CD4-positive, alpha-beta T cell treated with Interleukin-10 for 1 hour (primary cell): ENCODE measurements around the gene OMA1.
"Not testable (repeated sequence)": the region's sequence is repeated elsewhere in the genome, so short reads cannot be mapped to it uniquely, and the experiment has no call there.

Experiments
- DNase-seq: peaks from one replicate; pipeline ENCODE4 v3.0.0-alpha.2; 2020

OMA1 gene

GRCh38 chr1:58546520-58547308 is at the start of gene OMA1:
TSS of gene OMA1 (minus strand) at chr1:58546726. CDS start at chr1:58539294, 7,432 bp downstream.
- peak; percentile 98 for DNase-seq

DNA sequence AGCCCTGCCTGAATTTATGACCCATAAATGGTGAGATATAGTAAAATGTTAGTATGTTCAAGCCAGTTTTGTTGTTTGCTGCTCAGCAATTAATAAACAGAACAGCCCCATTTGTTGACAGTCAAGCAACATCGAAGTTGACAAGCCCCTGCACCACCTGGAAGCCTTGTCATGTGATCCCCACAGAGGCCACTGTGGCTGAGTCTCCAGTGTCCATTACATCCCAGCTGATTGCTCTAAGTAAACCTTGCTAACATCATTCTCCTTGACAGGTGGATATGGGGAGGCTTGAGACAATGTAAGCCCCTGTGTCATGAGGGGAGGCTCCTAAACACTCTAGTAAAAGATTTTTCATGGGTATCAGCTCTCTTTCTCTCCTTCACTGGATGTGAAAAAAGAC is 48.0 kb upstream of the OMA1 start:
- DNase-seq: no peak

DNA sequence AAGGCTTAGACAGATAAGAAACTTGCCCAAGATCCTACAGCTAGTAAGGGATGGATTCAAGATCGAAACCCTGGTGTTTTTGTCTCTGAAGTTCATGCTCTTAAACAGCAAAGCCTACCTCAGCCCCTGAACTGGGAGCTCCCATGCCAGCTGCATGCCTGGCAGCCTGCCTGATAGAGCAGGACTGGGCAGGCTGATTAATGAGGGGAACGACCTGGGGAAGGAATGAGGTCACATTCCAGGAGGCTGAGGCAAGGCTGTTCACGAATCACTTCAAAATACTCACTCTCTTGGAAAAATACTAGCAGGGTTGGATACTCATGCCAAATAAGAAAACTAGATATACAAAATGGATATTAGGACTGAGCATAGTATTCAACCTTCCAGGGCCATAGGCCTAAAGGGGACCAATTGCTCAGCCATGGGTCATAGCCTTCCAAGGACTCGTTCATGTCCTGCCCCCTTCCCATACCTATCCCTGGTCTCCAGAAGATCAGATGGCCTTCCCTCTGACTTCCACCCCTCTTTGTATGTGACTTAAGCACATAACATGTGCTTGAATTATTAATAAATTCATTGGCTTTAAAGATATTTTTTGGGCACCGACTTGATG is 46.1 kb upstream of the OMA1 start:
- DNase-seq: no peak

- no peak for DNase-seq
Measured at GRCh38 chr1:58591806-58592205, 45.3 kb upstream of the OMA1 start.

DNA sequence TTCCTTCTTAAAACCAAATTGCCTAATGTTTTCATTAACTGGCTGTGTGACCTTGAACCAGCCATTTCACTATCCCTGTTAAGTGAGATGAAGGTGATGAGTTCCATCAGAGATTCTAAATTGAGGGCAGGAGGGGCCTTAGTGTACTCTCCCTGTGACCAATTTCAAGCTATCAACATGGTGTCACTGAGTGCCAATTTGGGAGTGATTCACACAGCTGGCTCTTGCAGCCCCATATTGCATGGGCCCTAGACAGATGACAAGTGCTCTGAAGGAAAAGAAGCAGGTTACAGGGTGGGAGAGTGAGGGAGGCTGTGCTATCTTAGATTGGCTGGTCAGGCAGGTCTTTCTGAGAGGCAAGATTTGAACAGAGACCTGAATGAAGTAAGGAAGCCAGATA is 43.5 kb upstream of the OMA1 start:
- DNase-seq: no peak

- no peak for DNase-seq
Measured at GRCh38 chr1:58588396-58588795, 41.9 kb upstream of the OMA1 start.

DNA sequence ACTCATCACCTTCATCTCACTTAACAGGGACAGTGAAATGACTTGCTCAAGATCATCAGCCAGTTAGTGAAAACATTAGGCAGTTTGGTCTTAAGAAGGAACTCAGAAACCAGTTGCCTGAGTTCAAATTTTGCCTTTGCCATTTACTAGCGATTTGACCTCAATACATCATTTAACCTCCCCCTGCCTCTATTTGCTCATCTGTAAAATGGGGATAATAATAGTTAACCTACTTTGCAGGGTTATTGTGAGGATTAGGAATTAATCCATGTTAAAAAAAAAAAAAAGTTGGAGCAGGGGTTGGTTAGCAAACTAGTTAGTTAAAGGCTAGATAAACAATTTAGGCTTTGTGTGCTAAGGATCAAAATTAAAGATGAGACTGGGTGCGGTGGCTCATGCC is 41.1 kb upstream of the OMA1 start:
- no peak for DNase-seq

GRCh38 chr1:58586271-58586670 is 39.7 kb upstream of the OMA1 start:
- DNase-seq: no peak

DNA sequence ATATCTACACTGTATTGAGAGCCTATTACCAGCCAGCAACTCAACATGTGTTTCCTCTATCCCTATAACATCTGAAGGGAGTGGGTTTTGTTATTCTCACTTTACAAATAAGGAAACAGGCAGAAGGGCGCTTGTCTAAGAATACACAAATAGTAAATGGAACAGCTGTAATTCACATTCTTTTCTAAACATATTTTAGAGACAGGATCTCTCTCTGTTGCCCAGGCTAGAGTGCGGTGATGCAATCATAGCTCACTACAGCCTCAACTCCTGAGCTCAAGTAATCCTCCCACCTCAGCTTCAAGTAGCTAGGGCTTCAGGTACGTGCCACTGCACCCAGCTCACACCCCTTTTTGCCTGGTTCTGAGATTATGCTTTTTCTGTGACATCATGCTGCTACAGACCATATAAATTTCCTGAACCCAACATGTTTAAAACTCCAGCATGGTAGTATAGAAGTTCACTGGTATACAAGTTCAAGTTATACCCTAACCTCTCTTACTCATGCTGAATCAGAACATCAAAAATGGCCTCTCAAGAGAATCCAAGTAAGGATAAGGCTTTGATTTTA is 39.1 kb upstream of the OMA1 start:
- DNase-seq: no peak

GRCh38 chr1:58585166-58585565 is 38.6 kb upstream of the OMA1 start:
- no peak for DNase-seq

GRCh38 chr1:58584082-58584895 is 37.8 kb upstream of the OMA1 start:
- DNase-seq: no peak

DNA sequence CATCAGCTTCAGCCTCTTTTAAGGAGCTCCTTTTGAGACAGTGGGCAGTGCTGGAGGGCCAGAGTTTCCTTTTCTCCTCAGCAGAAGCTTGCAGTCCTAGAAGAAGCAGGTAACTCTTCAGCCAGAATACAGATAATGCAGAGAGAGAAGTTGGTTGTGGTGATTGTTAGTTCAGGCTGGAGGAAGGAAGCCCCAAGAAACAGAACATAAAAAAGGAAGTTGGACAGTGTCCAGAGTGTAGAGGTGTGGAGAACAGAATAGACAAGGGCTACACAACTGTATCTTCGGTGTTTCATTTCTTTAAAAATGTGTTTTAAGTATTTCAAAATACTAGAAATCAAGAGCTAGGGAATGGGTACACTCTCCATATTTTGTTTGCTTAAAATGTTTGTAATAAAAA is 37.0 kb upstream of the OMA1 start:
- DNase-seq: no peak

GRCh38 chr1:58582143-58582542 is 35.6 kb upstream of the OMA1 start:
- DNase-seq: not testable (repeated sequence)

- no peak for DNase-seq
Measured at GRCh38 chr1:58581641-58582040, 35.1 kb upstream of the OMA1 start.

DNA sequence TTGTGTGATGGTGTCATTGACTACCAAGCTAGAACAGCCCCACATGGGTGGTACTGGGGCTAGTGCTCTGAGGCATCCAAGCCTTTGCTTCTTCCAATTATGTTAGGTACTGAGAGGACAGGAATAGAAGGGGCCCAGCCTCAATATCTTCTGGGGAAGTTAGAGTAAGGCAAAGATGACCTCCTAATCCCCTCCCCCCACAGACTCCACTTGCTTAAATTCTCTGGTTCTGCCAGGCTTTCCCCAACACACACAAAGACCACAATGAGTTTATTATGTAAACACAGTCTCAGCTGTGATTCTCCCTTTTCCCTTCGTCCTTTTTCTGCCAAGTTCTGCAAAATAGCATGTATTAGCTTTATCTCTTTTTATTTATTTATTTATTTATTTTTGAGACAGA is 33.7 kb upstream of the OMA1 start:
- DNase-seq: no peak

GRCh38 chr1:58577654-58578030 is 31.1 kb upstream of the OMA1 start:
- DNase-seq: no peak

DNA sequence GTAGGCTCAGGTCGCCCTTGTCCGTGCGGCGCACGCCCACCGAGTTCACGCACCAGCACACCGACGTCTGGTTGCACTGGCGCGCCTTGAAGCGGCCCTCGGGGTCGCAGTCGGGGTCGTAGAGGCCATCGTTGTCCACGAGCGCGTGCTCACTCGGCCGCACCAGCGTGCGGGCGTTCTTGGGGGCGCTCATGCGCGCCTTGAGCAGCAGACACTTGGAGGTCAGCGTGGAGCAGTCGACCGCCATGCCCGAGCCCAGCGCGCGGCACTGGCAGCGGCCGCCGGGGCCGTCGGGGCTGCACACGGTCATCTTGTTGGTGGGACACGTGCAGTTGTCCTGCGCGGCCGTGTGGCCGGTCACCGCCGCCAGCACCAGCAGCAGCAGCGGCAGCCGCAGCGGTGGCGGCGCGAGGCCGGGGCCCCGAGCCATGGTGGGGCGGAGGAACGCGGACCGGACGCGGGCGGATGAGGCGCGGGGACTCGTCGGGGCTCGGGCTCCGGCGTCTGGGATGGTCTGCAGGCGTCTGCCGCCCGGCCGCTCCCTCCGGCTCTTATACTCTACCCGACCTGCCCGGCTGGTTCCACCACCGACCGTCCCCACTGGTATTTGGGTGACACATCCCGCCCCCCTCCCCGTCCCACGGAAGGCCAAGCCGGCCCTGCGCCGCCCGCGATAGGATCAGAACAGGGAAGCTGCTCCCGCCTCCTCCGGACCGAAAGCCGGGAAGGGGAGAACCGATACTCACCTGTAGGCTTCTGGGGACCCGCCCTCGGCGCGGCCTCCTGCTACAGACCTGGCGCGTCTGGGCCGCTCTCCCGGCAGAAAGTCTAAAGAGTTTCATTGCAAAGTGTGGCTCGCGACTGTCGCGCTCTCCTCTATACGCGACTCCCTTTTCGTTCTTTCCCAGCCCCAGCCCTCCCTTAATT is 30.5 kb upstream of the OMA1 start, which contains the start of gene TACSTD2:
TSS of gene TACSTD2 (minus strand) at position 526 of the 927 bp plus-strand sequence. CDS start at position 430, 96 bp downstream.
- no peak for DNase-seq

GRCh38 chr1:58576325-58576726 is 29.8 kb upstream of the OMA1 start:
- DNase-seq: no peak

- DNase-seq: no peak
Measured at GRCh38 chr1:58575551-58576324, 29.2 kb upstream of the OMA1 start.

DNA sequence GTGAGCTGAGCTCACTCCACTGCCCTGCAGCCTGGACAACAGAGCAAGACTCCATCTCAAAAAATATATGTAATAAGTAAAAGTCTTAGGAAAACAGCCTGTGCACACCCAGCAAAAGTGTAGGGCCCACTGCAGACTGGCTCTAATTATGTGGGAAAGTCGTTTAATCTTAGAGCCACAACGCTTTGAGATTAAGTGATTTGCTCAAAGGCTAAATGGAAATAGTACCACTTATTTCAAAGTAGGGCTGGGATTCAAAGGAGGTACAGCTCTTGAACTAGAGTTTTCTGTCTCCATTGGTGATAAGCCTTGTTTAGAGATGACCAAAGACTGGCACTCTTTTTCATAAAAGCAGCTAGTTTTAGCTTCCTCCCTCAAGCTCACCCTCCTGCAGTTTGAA is 28.3 kb upstream of the OMA1 start:
- no peak for DNase-seq
